NCI-H2029 treated with DMSO at 0.1 percent for 48 hours (cell line): ENCODE results near the gene FMO4.
"Not testable (repeated sequence)": the region's sequence is repeated elsewhere in the genome, so short reads cannot be mapped to it uniquely, and the experiment has no call there.

Experiments used
- DNase-seq: peaks from one replicate; lab custom pipeline; 2025; lab: John Stamatoyannopoulos, UW

The FMO4 gene

DNA sequence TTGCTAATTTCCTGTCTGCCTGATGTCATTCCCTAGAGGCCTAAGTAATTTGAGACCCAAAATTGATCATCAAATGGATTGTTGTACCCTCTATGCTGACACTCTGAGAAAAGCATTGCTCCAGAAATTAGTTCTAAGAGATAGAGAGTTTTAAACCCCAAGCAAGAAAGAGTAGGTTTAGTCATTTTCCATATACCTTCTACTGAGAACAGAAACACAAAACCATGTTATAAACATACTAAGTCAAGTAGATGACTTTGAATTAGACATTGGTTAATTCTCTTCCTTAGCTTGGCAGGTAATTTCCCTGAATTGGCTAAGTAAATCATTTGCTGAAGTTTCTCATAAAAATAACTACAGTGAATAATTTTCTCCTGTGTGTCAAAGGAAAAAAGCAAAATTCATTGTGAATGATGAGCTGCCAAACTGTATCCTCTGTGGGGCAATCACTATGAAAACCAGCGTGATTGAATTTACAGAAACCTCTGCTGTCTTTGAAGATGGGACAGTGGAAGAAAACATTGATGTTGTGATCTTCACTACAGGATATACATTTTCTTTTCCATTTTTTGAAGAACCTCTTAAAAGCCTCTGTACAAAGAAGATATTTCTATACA, 20.1 kb downstream of the FMO4 start:
- no peak for DNase-seq

DNA sequence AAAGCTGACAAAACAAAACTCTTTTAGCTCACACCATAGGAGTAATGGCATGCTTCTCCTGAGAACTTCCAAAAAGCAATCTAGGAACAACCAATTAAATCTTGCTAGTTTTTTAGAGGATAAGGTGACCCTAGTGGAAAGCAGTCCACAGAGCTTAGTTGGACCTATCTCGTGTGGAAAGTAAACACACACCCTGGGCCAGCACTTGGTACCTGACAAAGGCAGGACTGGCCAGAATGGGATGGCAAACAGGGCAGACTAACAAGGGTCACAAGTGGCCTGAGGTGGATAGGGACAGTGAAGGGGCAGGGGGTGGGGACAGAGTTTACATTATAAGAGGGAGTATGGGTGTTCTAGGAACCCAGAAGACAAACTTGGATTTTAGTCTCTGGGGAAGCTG, 22.0 kb downstream of the FMO4 start:
- DNase-seq, result no peak

DNA sequence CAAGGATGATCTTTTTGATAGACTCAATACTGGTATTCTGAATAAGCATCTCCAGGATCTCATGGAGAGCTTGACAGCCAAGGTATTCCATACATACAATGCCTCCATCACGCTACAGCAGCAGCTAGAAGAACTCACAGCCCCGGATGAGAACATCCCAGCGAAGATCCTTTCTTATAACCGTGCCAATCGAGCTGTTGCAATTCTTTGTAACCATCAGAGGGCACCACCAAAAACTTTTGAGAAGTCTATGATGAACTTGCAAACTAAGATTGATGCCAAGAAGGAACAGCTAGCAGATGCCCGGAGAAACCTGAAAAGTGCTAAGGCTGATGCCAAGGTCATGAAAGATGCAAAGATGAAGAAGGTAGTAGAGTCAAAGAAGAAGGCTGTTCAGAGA, 25.4 kb downstream of the FMO4 start:
- DNase-seq, result not testable (repeated sequence)

DNA sequence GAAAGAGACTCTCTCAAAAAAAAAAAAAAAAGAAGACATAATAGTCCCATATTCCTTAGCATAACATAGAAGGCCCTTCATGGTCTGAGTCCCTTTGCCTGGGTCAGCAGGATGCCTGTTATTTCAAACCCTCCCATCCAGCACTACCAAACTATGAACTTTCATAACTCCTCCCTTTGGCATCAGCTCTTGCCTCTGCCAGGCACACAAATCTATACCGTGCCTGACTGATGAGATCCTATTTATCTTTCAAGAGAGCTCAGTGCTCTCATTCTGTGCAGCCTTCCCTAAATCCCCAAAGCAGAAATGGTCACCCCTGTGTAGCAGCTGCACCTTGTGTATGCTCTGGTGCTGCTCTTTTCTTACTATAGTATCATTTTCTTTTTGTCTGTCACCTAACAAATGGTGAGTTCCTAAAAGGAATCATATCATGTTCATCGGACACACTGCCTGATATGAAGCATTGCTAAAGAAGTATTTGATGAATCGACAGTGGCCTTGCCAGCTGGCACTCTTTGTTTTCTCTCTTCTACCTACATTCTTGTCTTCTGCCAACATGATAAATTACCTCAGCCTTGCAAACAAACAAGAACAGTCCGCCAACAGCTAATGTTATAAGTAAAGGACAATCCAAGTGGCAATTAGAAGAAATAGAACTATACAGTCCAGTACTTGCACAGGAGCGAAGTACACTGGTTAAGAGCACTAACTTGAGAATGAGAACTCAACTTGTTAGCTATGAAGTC, 29.9 kb downstream of the FMO4 start:
- no peak for DNase-seq

DNA sequence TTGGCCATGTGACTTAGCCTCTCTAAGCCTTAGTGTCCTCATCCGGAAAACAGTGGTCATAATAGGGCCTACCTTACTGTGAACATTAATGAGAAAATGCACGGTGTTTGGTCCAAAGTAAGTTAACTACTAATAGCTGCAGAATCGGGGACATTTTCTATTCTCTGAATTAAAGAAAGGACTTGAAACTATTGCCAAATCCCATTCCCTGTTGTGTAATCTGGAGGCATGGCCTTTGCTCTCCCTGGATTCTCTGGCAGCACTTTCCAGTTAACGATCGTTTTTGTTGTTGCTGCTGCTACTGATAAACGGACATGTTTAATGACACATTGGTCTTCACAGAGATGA, 30.5 kb downstream of the FMO4 start:
- no peak for DNase-seq

DNA sequence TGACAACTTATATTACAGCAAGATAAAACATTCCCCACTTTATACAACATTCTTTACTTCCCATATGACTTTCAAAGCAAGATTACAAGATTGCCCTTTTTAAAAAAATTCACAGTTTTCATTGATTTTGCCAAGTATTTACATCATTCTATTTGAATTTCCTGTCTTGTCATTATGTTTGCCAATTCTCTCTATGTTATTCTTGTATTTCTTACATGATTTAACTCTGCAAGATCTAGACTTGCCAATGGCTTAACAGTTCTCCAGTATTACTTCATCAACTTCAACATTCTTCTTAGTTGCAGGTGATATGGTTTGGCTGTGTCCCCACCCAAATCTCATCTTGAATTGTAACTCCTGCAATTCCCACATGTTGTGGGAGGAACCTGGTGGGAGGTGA, 31.6 kb downstream of the FMO4 start:
- no peak for DNase-seq

DNA sequence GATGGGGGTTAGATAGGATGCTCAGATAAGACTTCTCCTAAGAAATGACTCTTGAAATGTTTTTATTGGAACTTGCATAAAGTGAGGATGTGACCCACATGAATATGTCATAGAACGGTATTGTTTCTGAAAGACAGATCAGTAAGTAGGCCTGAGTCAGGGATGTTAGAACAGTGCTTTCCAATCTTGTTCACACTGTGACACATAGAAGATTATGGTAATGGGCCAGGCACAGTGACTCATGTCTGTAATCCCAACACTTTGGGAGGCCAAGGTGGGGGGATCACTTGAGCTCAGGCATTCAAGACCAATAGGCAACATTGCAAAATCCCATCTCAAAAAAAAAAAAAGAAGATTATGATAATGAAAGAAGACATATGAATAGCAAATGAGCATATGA, 32.9 kb downstream of the FMO4 start:
- no peak for DNase-seq

DNA sequence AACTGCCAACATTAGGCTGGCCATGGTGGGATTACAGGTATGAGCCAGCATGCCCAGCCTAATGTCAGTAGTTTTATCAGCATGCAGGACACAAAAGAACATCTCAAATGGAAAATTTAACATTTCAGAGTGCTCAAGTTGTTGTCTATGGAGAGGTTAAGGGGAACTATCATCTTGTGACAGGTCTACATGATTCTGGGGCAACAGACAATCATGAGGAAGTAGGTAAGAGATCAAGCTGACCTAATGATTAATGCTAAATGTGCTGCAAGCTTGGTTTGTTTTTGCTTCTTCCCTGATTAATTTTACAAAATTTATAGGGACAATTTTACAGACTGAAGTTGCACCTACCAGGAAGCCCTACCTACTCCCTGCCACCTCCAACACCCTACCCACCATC, 36.6 kb downstream of the FMO4 start:
- no peak for DNase-seq

DNA sequence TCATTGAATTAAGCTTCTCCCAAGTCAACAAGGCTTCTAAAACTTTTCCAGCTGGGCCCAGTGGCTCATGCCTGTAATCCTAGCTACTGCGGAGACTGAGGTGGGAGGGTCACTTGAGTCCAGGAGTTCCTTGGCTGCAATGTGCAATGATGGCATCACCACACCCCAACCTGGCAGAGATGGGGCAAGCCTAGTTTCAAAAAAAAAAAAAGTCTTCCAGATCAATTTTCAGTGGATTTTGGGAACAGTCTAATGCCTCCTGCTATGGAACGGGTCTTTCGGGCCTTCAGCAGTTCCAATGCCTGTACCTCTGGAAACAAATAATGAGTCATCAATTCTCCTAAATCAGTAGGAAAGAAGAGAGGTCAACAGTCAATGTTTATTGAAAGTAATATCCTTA, 38.0 kb downstream of the FMO4 start:
- no peak for DNase-seq

DNA sequence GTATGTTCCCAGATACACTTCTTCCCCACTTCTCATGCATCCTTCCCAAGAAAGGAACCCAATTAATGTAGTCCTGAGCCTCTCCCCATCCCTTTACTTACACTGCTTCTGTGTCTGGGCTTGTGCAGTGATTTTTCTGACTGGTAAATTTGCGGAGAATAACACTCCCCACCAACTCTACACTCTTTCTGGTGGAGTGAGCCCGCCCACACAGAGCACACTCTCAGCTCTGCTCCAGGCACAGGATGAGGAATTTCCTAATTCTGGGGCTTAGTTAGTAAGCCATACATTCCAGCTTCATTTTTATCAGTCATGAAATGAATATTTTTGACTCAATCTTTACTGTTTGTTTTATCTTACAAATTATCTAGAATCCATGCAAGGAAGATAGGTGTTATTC, 38.6 kb downstream of the FMO4 start:
- no peak for DNase-seq

DNA sequence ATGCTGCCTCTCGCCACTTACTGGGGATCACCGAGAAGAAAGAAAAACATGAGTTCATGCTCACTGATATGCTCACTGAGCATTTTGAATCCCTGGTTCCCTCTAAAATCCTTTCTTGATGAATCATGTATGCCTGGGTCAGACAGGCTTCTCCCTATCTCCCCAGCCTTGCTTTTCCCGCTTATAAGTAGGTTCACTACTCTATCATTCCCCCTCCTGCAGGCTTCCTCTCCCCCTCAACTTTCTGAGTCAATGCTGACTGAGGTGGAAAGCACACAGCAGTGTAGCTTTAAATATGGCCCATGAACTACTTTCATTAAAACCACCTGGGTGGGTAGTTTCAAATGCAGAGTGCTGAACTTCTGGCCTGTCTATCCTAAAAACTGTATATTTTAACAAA, 41.7 kb downstream of the FMO4 start:
- DNase-seq, result no peak

DNA sequence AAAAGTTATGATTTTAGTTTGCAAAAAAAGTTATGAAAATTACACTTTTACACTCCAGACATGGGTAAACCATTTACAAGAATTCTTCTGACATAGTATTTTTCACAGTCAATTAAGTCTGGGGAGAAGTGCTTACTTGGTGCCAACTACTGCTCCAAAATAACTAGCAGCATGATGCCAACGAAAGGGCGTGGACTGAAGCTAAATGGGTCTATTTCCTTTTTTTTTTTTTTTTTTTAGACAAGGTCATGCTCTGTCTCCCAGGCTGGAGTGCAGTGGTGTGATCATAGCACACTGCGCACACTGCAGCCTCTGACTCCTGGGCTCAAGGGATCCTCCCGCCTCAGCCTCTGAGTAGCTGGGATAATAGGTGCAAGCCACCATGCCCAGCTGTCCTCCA, 43.2 kb downstream of the FMO4 start:
- no peak for DNase-seq

DNA sequence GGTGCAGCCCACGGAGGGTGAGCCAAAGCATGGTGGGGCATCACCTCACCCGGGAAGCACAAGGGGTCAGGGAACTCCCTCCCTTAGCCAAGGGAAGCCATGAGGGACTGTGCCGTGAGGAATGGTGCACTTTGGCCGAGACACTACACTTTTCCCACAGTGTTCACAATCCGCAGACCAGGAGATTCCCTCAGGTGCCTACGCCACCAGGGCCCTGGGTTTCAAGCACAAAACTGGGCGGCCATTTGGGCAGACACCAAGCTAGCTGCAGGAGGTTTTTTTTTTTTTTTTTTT, 45.3 kb downstream of the FMO4 start:
- DNase-seq, result not testable (repeated sequence)

DNA sequence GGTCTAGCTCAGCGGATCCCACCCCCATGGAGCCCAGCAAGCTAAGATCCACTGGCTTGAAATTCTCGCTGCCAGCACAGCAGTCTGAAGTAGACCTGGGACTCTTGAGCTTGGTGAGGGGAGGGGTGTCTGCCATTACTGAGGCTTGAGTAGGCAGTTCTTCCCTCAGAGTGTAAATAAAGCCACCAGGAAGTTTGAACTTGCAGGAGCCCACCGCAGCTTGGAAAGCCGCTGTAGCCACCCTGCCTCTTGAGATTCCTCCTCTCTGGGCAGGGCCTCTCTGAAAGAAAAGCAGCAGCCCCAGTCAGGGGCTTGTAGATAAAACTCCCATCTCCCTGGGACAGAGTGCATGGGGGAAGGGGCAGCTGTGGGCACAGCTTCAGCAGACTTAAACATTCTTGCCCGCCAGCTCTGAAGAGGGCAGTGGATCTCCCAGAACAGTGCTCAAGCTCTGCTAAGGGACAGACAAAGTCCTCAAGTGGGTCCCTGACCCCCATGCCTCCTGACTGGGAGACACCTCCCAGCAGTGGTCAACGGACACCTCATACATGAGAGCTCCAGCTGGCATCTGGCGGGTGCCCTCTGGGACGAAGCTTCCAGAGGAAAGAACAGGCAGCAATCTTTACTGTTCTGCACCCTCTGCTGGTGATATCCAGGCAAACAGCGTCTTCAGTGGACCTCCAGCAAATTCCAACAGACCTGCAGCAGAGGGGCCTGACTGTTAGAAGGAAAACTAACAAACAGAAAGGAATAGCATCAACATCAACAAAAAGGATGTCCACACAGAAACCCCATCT, 45.9 kb downstream of the FMO4 start:
- DNase-seq, result not testable (repeated sequence)

DNA sequence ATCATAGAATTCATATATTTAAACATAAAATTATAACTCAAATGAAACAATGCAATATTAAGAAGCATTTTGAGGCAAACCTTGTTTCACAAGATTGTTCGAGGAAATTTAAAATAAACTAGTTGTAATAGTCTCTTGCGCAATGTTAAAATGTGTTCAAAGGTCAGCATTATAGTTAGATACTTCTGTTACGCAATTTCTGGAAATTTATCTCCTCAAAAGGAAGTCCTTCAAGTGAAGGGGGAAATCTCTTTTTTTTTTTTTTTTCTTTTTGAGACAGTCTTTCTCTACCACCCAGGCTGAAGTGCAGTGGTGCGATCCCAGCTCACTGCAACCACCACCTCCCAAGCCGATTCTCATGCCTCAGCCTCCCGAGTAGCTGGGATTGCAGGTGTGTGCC, 52.1 kb downstream of the FMO4 start:
- DNase-seq, result no peak

DNA sequence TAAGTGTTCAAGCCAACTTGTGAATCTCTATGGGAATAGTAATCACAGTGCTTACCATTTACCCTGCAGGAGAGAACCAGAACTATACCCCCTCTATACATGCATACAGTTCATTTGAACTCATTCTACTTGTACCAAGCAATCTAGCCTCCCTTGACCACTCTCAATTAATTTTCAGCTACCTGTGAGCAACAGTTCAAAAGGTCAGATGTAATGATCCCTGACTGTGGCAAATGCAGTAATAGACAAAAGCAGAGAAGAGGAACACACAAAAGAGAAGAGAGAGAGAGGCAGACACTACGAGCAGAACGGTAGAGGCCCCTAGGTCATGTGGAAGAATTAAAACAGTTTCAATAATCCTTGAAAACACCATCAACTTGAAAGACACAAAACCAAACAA, 52.8 kb downstream of the FMO4 start:
- no peak for DNase-seq

DNA sequence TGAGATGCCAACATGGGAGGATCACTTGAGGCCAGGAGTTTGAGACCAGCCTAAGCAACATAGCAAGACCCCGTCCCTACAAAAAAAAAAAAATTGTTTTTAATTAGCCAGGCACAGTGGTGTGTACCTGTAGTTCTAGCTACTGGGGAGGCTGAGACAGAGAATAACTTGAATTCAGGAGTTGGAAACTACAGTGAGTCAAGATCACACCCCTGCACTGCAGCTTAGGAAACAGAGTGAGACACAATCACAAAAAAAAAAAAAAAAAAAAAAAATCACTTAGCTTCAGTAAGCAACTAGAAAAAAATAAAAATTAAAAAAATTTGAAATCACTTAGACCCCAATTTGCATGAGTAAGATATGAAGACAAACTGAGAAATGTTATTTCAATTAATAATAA, 53.5 kb downstream of the FMO4 start:
- no peak for DNase-seq

DNA sequence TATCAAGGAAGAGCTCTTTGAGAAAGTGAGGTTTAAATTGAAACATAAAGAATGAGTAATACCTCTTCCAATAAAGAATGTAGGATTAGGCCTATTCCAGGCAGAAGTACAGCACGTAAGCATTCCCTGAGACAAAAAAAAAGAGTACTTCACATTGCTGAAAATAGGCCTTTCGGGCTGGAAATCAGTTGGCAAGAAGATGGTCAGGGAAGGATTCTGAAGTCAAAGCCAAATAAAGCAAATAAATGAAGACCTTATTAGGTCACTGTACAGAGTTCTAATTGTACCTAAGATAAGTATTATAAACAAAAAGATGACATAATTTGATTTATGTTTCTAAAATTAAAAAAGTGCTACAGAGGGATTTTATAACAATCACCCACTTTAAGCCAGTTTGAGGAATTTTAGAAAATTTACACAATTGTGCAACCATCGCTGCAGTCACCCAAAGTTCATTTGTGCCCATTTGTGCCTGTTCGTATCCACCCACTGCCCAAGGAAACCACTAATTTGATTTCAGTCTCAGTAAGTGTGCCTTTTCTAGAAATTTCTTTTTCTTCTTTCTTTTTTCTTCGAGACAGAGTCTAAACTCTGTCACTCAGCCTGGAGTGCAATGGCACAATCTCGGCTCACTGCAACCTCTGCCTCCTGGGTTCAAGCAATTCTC, 58.6 kb downstream of the FMO4 start:
- no peak for DNase-seq

DNA sequence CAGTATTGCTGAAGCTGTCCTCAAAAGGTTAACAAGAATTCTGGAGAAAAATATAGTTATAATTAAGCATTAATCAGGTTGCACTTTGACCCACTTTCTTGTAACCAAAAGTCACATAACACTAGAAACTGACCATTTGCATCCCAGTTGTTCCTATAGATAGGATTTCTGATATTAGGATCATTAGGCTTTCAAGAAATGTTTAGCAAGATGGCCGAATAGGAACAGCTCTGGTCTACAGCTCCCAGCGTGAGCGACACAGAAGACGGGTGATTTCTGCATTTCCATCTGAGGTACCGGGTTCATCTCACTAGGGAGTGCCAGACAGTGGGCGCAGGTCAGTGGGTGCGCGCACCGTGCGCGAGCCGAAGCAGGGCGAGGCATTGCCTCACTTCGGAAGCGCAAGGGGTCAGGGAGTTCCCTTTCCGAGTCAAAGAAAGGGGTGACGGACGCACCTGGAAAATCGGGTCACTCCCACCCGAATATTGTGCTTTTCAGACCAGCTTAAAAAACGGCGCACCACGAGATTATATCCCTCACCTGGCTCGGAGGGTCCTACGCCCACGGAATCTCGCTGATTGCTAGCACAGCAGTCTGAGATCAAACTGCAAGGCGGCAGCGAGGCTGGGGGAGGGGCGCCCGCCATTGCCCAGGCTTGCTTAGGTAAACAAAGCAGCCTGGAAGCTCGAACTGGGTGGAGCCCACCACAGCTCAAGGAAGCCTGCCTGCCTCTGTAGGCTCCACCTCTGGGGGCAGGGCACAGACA, 59.6 kb downstream of the FMO4 start:
- not testable (repeated sequence) for DNase-seq

DNA sequence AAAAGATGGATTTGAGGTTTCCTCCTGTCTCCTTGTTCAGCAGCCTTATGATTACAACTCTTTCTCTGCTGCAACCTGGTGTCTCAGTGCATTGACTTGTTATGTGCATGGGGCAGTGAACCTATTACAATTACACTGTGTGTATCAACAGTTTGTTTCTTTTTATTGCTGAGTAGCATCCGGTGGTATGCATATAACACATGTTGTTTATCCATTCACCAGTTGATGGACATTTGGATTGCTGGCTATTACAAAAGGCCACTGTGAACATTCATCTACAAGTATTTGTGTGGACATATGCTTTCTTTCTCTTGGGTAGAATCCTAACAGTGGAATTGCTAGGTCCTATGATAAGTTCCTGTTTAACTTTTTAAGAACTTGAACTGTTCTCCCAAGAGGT, 65.9 kb downstream of the FMO4 start:
- no peak for DNase-seq

DNA sequence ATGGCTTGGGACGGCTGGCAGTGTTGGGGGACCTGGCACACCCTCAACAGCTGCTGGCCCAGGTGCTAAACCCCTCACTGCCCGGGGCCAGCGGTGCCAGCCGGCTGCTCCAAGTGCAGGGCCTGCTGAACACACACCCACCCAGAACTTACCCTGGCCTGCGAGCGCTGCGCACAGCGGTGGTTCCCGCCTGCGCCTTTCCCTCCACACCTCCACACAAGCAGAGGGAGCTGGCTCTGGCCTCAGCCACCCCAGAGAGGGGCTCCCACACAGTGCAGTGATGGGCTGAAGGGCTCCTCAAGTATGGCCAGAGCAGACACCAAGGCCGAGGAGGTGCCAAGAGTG, 67.9 kb downstream of the FMO4 start:
- no peak for DNase-seq

DNA sequence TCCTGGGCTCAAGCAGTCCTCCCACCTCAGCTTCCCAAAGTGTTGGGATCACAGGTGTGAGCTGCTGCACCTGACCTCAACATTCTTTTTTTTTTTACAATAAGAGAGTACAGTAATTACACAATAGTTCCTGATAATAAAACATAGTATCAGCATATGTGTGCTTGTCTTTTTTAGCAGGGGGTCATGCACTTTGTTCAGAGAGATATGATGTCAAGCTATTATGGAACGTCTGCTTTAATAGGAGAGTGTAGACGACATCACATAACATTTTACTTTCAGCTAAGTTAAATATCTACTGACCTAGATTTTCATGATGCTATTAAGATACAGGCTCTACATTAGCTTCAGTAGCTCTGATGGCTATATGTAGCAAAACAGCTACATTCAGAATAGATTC, 70.5 kb downstream of the FMO4 start:
- DNase-seq, result no peak
